Fibroblast of lung (primary cell): ENCODE results near the gene ZNF283.
"Not testable (repeated sequence)": the region's sequence is repeated elsewhere in the genome, so short reads cannot be mapped to it uniquely, and the experiment has no call there.

Experiments used
- CTCF ChIP-seq, 2 donors: IDR thresholded peaks in 1 of 2; conservative IDR thresholded peaks in 1 of 2; 1 replicate in 1 of 2; 2 replicates in 1 of 2; pipeline ENCODE4 v1.5.1; 2011 to 2012; ENCODE audit warnings: low read length in 2 of 2, control low read depth in 1 of 2, inconsistent platforms in 1 of 2, low read depth in 1 of 2, mild to moderate bottlenecking in 1 of 2
- EZH2 ChIP-seq: IDR thresholded peaks from 2 replicates; pipeline ENCODE4 v1.5.1; 2012; ENCODE audit warnings: low read length, control low read depth, mild to moderate bottlenecking; ENCODE audit errors: missing control alignments

GRCh38 chr19:43823856-43824255 lies 3.3 kb upstream of the ZNF283 start:
- not testable (repeated sequence) for TF ChIP-seq CTCF (conservative IDR thresholded peaks at IDR 0.05 in 1 of 2, IDR thresholded peaks at IDR 0.05 in 1 of 2; ENCODE audit: low read depth in 1 of 2, low read length in 2 of 2); EZH2
